ENCODE data around the gene C2orf68. TPM values are rescaled to one million over a fixed set of nuclear protein-coding genes. Genes with fewer than 3 reads are reported as not detected.
A peak's percentile ranks its signal among the peaks of the same experiment; 100 is the strongest.

C2orf68 gene
- polyA plus RNA-seq, 1 of the 3 experiments (the other 2 are of a cell fraction) = 14.5 TPM

GRCh38 chr2:85635636-85636035 is 23.8 kb upstream of the C2orf68 start:
- Histone ChIP-seq H3K36me3 (replicated peaks in 1 of 2; ENCODE audit: control insufficient read depth in 1 of 2, insufficient read depth in 2 of 2, low read length in 1 of 2) (peaks cover 39 to 67% of the 10 kb centered on the region in 2 experiments), H4K20me1 (ENCODE audit: insufficient read depth) (peaks cover 12% of the 10 kb centered on the region; the same call in 1 of the 2 replicates), H3K27me3 (ENCODE audit: insufficient read depth) (no peaks in the 10 kb centered on the region), H2AFZ (ENCODE audit: low read depth) (no peak overlapping the region), H3K9me2 (no peaks in the 10 kb centered on the region), H3K4me1 (ENCODE audit: control insufficient read depth in 1 of 2, insufficient read depth in 2 of 2, low read depth in 1 of 2, low read length in 1 of 2) (no peaks in the 10 kb centered on the region), H3K27ac (ENCODE audit: low read depth in 2 of 2, low read length in 1 of 2) (peak overlapping the region in 1 of 2 experiments; percentile 13; a peak in 1 of 4 replicates), H3K79me2 (ENCODE audit: insufficient read depth) (peaks cover 28% of the 10 kb centered on the region), H3K9me3 (no peaks in the 10 kb centered on the region), H3K9ac (no peak overlapping the region), H3K4me2 (no peak overlapping the region), H3F3A (replicated peaks; ENCODE audit: insufficient read depth) (peaks cover 25% of the 10 kb centered on the region), H3K4me3 (ENCODE audit: low read depth in 2 of 2, low read length in 1 of 2) (no peak overlapping the region)
- ChIA-PET POLR2A (no interaction called here), CTCF (interaction anchor here (2.5 to 4.5 kb wide), 6 partner anchors 8 to 81 kb away, joined by 30 to 85 read pairs (median 60); no protein-coding TSS in a partner anchor)
- 45% methylated on average over 4 of the region's 4 CpGs for WGBS (ENCODE audit: low lambda C conversion rate)
- TF ChIP-seq MEF2A (IDR thresholded peaks at IDR 0.05; ENCODE audit: borderline replicate concordance, low read depth) (no peak), GABPA (IDR thresholded peaks at IDR 0.05; ENCODE audit: low read depth) (no peak), FOXJ3 (CRISPR knock-in tag; IDR thresholded peaks at IDR 0.05) (no peak), NRF1 (IDR thresholded peaks at IDR 0.05; ENCODE audit: low read depth, low read length) (no peak), USF1 (IDR thresholded peaks at IDR 0.05; ENCODE audit: borderline replicate concordance, low read depth) (no peak), JUND (IDR thresholded peaks at IDR 0.05) (no peak), TCF12 (IDR thresholded peaks at IDR 0.05) (no peak), REST (IDR thresholded peaks at IDR 0.05; ENCODE audit: low read depth, low read length) (no peak), USF2 (IDR thresholded peaks at IDR 0.05; ENCODE audit: borderline replicate concordance, low read depth, low read length) (no peak), FOSL2 (IDR thresholded peaks at IDR 0.05; ENCODE audit: borderline replicate concordance, low read depth) (no peak), PBX3 (IDR thresholded peaks at IDR 0.05) (no peak), RCOR1 (IDR thresholded peaks at IDR 0.05; ENCODE audit: low read length) (no peak), NFIC (IDR thresholded peaks at IDR 0.05; ENCODE audit: borderline replicate concordance) (no peak), MAX (IDR thresholded peaks at IDR 0.05; ENCODE audit: low read depth) (no peak), RXRA (IDR thresholded peaks at IDR 0.05; ENCODE audit: borderline replicate concordance, low read depth) (no peak)
- DNase-seq = no peak
